GM12878 (cell line): ENCODE data around the gene NOD1. TPM values are rescaled to one million over a fixed set of nuclear protein-coding genes. Genes with fewer than 3 reads are reported as not detected.

Experiments used
- ATAC-seq: fragments of 200-7000 bp; cut with Tn5 transposase; 3 replicates; pipeline ENCODE4 v1.9.1; 2020; ENCODE audit warnings: mild to moderate bottlenecking, moderate library complexity
- BruUV-seq: library from RNA; stranded (reverse); fragments of 400-500 nt; replicated peaks from 2 replicates; lab custom pipeline; 2021; lab: Mats Ljungman, UMichigan
- CTCF ChIA-PET: fragments of 300-600 bp; sonication (Branson Sonifier 250); formaldehyde crosslinking; extraction: SDS; loops from one replicate; lab custom pipeline; 2021; ENCODE audit warnings: inconsistent platforms; lab: Yijun Ruan, JAX
- POLR2A ChIA-PET: fragments of 350-600 bp; formaldehyde crosslinking; extraction: SDS; loops from one replicate; lab custom pipeline; 2021; ENCODE audit warnings: inconsistent platforms; lab: Charles Lee
- RAD21 ChIA-PET: fragments of 300-600 bp; sonication (Branson Sonifier 250); formaldehyde crosslinking; loops from one replicate; lab custom pipeline; 2023; ENCODE audit warnings: antibody characterized with exemption; ENCODE audit not compliant: unreplicated experiment; lab: Charles Lee
- SMC1A ChIA-PET: fragments of 300-600 bp; sonication (Branson Sonifier 250); formaldehyde crosslinking; loops from one replicate; lab custom pipeline; 2023; ENCODE audit not compliant: unreplicated experiment, uncharacterized antibody; lab: Charles Lee
- DNase-seq: peaks from one replicate; pipeline ENCODE4 v3.0.0-alpha.2; 2011; ENCODE audit warnings: low read depth, low spot score
- FAIRE-seq: peaks from 3 replicates; lab custom pipeline; 2011; peaks lifted over from hg19 to GRCh38; lab: Jason Lieb, UNC
- H2AFZ ChIP-seq: 2 replicates; pipeline ENCODE4 v1.6.0; 2011; ENCODE audit warnings: low read depth, low read length, control low read depth; ENCODE audit not compliant: control insufficient read depth
- H3K27ac ChIP-seq: 2 replicates; pipeline ENCODE4 v1.5.1; 2011; ENCODE audit warnings: control low read depth; ENCODE audit not compliant: control insufficient read depth, insufficient read depth
- H3K27me3 ChIP-seq, 2 experiments: replicated peaks in 1 of 2; 2 replicates each; pipeline versions ENCODE4 v1.6.0 to v1.6.1; 2011; ENCODE audit warnings: low read length in 1 of 2; ENCODE audit not compliant: control insufficient read depth in 2 of 2, insufficient read depth in 2 of 2
- H3K36me3 ChIP-seq, 2 experiments: 2 replicates each; pipeline ENCODE4 v1.5.1; 2011; ENCODE audit warnings: low read length in 1 of 2; ENCODE audit not compliant: control insufficient read depth in 2 of 2, insufficient read depth in 2 of 2
- H3K4me1 ChIP-seq: 2 replicates; pipeline ENCODE4 v1.6.1; 2011; ENCODE audit warnings: mild to moderate bottlenecking, low read length, moderate library complexity, mixed read lengths; ENCODE audit not compliant: control insufficient read depth, insufficient read depth
- H3K4me2 ChIP-seq: 2 replicates; pipeline ENCODE4 v1.6.0; 2011; ENCODE audit warnings: control low read depth; ENCODE audit not compliant: control insufficient read depth, insufficient read depth
- H3K4me3 ChIP-seq: fragments of 200-600 bp; sonication (generic); 2 replicates; pipeline ENCODE4 v1.5.1; 2016
- H3K79me2 ChIP-seq: 2 replicates; pipeline ENCODE4 v1.6.0; 2011; ENCODE audit warnings: low read length; ENCODE audit not compliant: control insufficient read depth, insufficient read depth
- H3K9ac ChIP-seq: 2 replicates; pipeline ENCODE4 v1.8.0; 2011; ENCODE audit warnings: low read length, control low read depth, mixed read lengths; ENCODE audit not compliant: control insufficient read depth, insufficient read depth
- H3K9me3 ChIP-seq: replicated peaks from 3 replicates; pipeline ENCODE4 v1.5.1; 2011; ENCODE audit warnings: mild to moderate bottlenecking, low read length; ENCODE audit not compliant: control insufficient read depth, insufficient read depth
- H4K20me1 ChIP-seq: 2 replicates; pipeline ENCODE4 v1.6.0; 2011; ENCODE audit not compliant: control insufficient read depth, insufficient read depth
- BHLHE40 ChIP-seq, 2 experiments: fragments of 450-650 bp in 1 of 2; IDR thresholded peaks; 2 replicates each; pipeline ENCODE4 v1.6.1; 2011 to 2017; ENCODE audit warnings: low read depth in 2 of 2, borderline replicate concordance in 1 of 2, improper control_type of control experiment in 1 of 2, low read length in 1 of 2, mild to moderate bottlenecking in 1 of 2
- BMI1 ChIP-seq: fragments of 450-650 bp; IDR thresholded peaks from 2 replicates; pipeline ENCODE4 v1.6.1; 2016; ENCODE audit warnings: mild to moderate bottlenecking, moderate library complexity, borderline replicate concordance
- CREB1 ChIP-seq: IDR thresholded peaks from 2 replicates; pipeline ENCODE4 v1.6.1; 2012; ENCODE audit warnings: low read depth, mild to moderate bottlenecking, inconsistent platforms
- MTA3 ChIP-seq: IDR thresholded peaks from 2 replicates; pipeline ENCODE4 v1.6.1; 2012; ENCODE audit warnings: low read length, inconsistent platforms, borderline replicate concordance
- NR2C2 ChIP-seq: IDR thresholded peaks from 2 replicates; pipeline ENCODE4 v1.6.1; 2011; ENCODE audit warnings: borderline replicate concordance, low read depth; ENCODE audit not compliant: control insufficient read depth, insufficient read length
- NRF1 ChIP-seq: conservative IDR thresholded peaks from 2 replicates; pipeline ENCODE4 v1.6.1; 2011; ENCODE audit warnings: mild to moderate bottlenecking, low read depth, low read length, improper control_type of control experiment
- PAX5 ChIP-seq: IDR thresholded peaks from 2 replicates; pipeline ENCODE4 v1.6.1; 2011; ENCODE audit warnings: low read depth, low read length, borderline replicate concordance
- PAX8 ChIP-seq: fragments of 450-650 bp; IDR thresholded peaks from 2 replicates; pipeline ENCODE4 v1.6.1; 2017; ENCODE audit warnings: mild to moderate bottlenecking, moderate library complexity
- RELA ChIP-seq: fragments of 450-650 bp; IDR thresholded peaks from 2 replicates; pipeline ENCODE4 v1.8.0; 2014; ENCODE audit warnings: borderline replicate concordance; ENCODE audit not compliant: partially characterized antibody
- RELB ChIP-seq: fragments of 450-650 bp; IDR thresholded peaks from 2 replicates; pipeline ENCODE4 v1.6.1; 2017; ENCODE audit warnings: low read depth, mild to moderate bottlenecking, moderate library complexity
- RFX5 ChIP-seq: IDR thresholded peaks from 2 replicates; pipeline ENCODE4 v1.6.1; 2011; ENCODE audit warnings: low read depth, low read length, improper control_type of control experiment
- SMAD1 ChIP-seq: fragments of 450-650 bp; IDR thresholded peaks from 2 replicates; pipeline ENCODE4 v1.6.1; 2018; ENCODE audit warnings: mild to moderate bottlenecking, low read depth; ENCODE audit not compliant: partially characterized antibody
- STAT3 ChIP-seq: IDR thresholded peaks from 2 replicates; pipeline ENCODE4 v1.6.1; 2011; ENCODE audit warnings: low read depth, low read length, improper control_type of control experiment
- SUZ12 ChIP-seq: fragments of 200-600 bp; sonication (generic); IDR thresholded peaks from one replicate; pipeline ENCODE4 v1.6.1; 2018; ENCODE audit warnings: antibody characterized with exemption, mild to moderate bottlenecking; ENCODE audit not compliant: unreplicated experiment
- YBX1 ChIP-seq: fragments of 450-650 bp; IDR thresholded peaks from 2 replicates; pipeline ENCODE4 v1.6.1; 2016; ENCODE audit warnings: antibody characterized with exemption
- WGBS: methylation state at CpG from one replicate; pipeline ENCODE4 v1.1.6; 2016; ENCODE audit warnings: low lambda C conversion rate; ENCODE audit not compliant: insufficient replicate concordance, insufficient coverage; ENCODE audit errors: missing lambda C conversion rate; 5-methylcytosine and 5-hydroxymethylcytosine counted together
- in situ Hi-C: fragments of 300-500 bp; cut with MboI; formaldehyde crosslinking; loops from 9 replicates; pipeline ENCODE4 v1.14.3; 2018; ENCODE audit warnings: mixed read lengths
- intact Hi-C: fragments of 100-400 bp; cut with micrococcal nuclease; formaldehyde crosslinking; loops from one replicate; pipeline ENCODE4 v1.14.2; 2022; ENCODE audit not compliant: unreplicated experiment
- polyA plus RNA-seq, 11 experiments: library from polyadenylated mRNA; depleted of rRNA in 4 of 11; unstranded in 6 of 11; stranded (reverse) in 5 of 11; fragments of >200 nt; fragmentation: Nextera tagmentation in 4 of 11; fragmentation: Illumina TruSeq in 1 of 11; extraction: Ambion mirVana in 4 of 11; extraction: Trizol in 1 of 11; gene quantifications; 1 replicate in 1 of 11; 2 replicates in 10 of 11; pipeline versions ENCODE4 v1.2.1 to v1.2.3, GENCODE V29; 2011 to 2016; ENCODE audit warnings: inconsistent platforms in 2 of 11, missing spikeins in 2 of 11, low read depth in 1 of 11
- total RNA-seq, 4 experiments: library from RNA; depleted of rRNA in 3 of 4; stranded (reverse); fragments of >200 nt in 3 of 4; fragmentation: Illumina TruSeq in 1 of 4; extraction: Trizol in 1 of 4; gene quantifications; 2 replicates each; pipeline versions ENCODE4 v1.2.1 to v1.2.3, GENCODE V29; 2013 to 2021
- TF ChIP-seq, protein P1 (sequence below): IDR thresholded peaks from 2 replicates; pipeline ENCODE4 v1.6.1; 2011; ENCODE audit warnings: low read depth, mild to moderate bottlenecking, low read length, moderate library complexity, borderline replicate concordance; ENCODE audit errors: extremely low read depth
- TF ChIP-seq, protein P2 (sequence below): fragments of 150-350 bp; IDR thresholded peaks from 2 replicates; pipeline ENCODE4 v1.6.1; 2016; ENCODE audit warnings: low read depth, low read length

Gene NOD1
- total and polyA plus RNA-seq, 10 of the 15 experiments (the other 5 are each of a cell fraction or from before 2014, with no cell fraction given): 1.8 to 14.6 (median 8.9) TPM

DNA sequence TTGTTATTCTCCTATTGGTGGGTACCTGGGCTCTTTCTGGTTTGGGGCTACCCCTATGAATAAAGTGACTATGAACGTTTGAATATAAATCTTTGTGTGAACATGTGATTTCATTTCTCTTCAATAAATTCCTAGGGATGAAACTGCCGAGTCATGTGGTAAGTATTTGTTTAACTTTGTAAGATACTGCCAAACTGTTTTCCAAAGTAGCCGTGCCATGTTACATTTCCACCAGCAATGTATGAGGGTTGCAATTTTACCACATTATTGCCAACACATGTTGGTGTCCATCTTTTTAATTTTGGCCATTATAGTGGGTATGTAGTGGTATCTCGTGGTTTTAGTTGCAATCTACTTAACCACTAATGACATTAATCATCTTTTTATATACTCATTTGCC lies 99.5 kb downstream of the NOD1 start:
- TF ChIP-seq STAT3 (no peak), SMAD1 (no peak), SUZ12 (no peak), PAX8 (no peak), BHLHE40 (IDR thresholded peaks at IDR 0.05; ENCODE audit: borderline replicate concordance in 1 of 2, low read depth in 2 of 2, low read length in 1 of 2) (no peak), CREB1 (no peak), MTA3 (no peak), YBX1 (no peak), NRF1 (no peak), RFX5 (no peak), BMI1 (no peak), RELA (no peak), PAX5 (no peak), RELB (no peak), NR2C2 (no peak)
- TF ChIP-seq, protein P1, sequence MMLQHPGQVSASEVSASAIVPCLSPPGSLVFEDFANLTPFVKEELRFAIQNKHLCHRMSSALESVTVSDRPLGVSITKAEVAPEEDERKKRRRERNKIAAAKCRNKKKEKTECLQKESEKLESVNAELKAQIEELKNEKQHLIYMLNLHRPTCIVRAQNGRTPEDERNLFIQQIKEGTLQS: no peak
- TF ChIP-seq, protein P2, sequence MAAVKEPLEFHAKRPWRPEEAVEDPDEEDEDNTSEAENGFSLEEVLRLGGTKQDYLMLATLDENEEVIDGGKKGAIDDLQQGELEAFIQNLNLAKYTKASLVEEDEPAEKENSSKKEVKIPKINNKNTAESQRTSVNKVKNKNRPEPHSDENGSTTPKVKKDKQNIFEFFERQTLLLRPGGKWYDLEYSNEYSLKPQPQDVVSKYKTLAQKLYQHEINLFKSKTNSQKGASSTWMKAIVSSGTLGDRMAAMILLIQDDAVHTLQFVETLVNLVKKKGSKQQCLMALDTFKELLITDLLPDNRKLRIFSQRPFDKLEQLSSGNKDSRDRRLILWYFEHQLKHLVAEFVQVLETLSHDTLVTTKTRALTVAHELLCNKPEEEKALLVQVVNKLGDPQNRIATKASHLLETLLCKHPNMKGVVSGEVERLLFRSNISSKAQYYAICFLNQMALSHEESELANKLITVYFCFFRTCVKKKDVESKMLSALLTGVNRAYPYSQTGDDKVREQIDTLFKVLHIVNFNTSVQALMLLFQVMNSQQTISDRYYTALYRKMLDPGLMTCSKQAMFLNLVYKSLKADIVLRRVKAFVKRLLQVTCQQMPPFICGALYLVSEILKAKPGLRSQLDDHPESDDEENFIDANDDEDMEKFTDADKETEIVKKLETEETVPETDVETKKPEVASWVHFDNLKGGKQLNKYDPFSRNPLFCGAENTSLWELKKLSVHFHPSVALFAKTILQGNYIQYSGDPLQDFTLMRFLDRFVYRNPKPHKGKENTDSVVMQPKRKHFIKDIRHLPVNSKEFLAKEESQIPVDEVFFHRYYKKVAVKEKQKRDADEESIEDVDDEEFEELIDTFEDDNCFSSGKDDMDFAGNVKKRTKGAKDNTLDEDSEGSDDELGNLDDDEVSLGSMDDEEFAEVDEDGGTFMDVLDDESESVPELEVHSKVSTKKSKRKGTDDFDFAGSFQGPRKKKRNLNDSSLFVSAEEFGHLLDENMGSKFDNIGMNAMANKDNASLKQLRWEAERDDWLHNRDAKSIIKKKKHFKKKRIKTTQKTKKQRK: no peak
- ChIA-PET CTCF (interaction anchor here (1.0 kb wide), 1 partner anchor 9 kb away, joined by 4 read pairs; no protein-coding TSS in a partner anchor), SMC1A (no interaction called here), POLR2A (no interaction called here), RAD21 (no interaction called here)
- Histone ChIP-seq H3K27me3 (no peaks in the 10 kb centered on the region), H3K36me3 (no peaks in the 10 kb centered on the region), H2AFZ (no peak overlapping the region), H3K4me3 (no peak overlapping the region), H3K79me2 (no peaks in the 10 kb centered on the region), H3K9ac (no peak overlapping the region), H3K4me1 (no peaks in the 10 kb centered on the region), H3K4me2 (no peak overlapping the region), H3K9me3 (no peaks in the 10 kb centered on the region; the same call in 1 of the 3 replicates), H4K20me1 (no peaks in the 10 kb centered on the region), H3K27ac (no peak overlapping the region)
- BruUV-seq: no TSS peak
- FAIRE-seq: no peak
- no peak for ATAC-seq
- in situ Hi-C loops: no loop called here
- intact Hi-C loops: no loop called here
- DNase-seq: no peak
- 71% methylated on average over 4 of the region's 4 CpGs for WGBS
